Measurements from ENCODE around the gene TTK. TPM values are rescaled to one million over a fixed set of nuclear protein-coding genes. Genes with fewer than 3 reads are reported as not detected.

TTK gene
- total RNA-seq, 2 experiments from 2014 or later, result 46.0 to 49.5 TPM

GRCh38 chr6:79971193-79971592 is 33.3 kb upstream of the TTK start:
- Histone ChIP-seq H4K20me1 (ENCODE audit: insufficient read depth, low read length) (no peaks in the 10 kb centered on the region), H3K36me3 (ENCODE audit: insufficient read depth, low read length) (no peaks in the 10 kb centered on the region), H3K4me2 (ENCODE audit: low read length) (no peak overlapping the region), H3K79me2 (ENCODE audit: insufficient read depth, low read depth, low read length) (no peaks in the 10 kb centered on the region), H3K4me3 (ENCODE audit: low read depth, low read length, poor library complexity, severe bottlenecking) (no peak overlapping the region), H3K9me2 (ENCODE audit: insufficient read depth, low read length) (no peaks in the 10 kb centered on the region), H3K9me3 (ENCODE audit: low read length) (no peaks in the 10 kb centered on the region), H3K27ac (ENCODE audit: low read depth, low read length, poor library complexity, severe bottlenecking) (no peak overlapping the region), H3K4me1 (ENCODE audit: insufficient read depth, low read length, poor library complexity, severe bottlenecking) (no peaks in the 10 kb centered on the region), H2AFZ (ENCODE audit: low read length) (no peak overlapping the region)
- ChIA-PET POLR2A (no interaction called here), CTCF (ENCODE audit: unreplicated experiment) (no interaction called here)
- TF ChIP-seq EZH2phosphoT487 (IDR thresholded peaks at IDR 0.05; ENCODE audit: borderline replicate concordance, low read depth, low read length), result no peak
- TF ChIP-seq, protein P1, sequence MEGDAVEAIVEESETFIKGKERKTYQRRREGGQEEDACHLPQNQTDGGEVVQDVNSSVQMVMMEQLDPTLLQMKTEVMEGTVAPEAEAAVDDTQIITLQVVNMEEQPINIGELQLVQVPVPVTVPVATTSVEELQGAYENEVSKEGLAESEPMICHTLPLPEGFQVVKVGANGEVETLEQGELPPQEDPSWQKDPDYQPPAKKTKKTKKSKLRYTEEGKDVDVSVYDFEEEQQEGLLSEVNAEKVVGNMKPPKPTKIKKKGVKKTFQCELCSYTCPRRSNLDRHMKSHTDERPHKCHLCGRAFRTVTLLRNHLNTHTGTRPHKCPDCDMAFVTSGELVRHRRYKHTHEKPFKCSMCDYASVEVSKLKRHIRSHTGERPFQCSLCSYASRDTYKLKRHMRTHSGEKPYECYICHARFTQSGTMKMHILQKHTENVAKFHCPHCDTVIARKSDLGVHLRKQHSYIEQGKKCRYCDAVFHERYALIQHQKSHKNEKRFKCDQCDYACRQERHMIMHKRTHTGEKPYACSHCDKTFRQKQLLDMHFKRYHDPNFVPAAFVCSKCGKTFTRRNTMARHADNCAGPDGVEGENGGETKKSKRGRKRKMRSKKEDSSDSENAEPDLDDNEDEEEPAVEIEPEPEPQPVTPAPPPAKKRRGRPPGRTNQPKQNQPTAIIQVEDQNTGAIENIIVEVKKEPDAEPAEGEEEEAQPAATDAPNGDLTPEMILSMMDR (conservative IDR thresholded peaks at IDR 0.05; ENCODE audit: low read length), result no peak
- intact Hi-C loops (cut with micrococcal nuclease; ENCODE audit: unreplicated experiment), result no loop called here
- DNase-seq (ENCODE audit: low spot score), result no peak
- no TSS peak for BruUV-seq (replicated peaks)

GRCh38 chr6:79981652-79982051 is 22.8 kb upstream of the TTK start:
- BruUV-seq (replicated peaks), result no TSS peak
- no peaks in the 10 kb centered on the region for H4K20me1 ChIP-seq (ENCODE audit: insufficient read depth, low read length)
- CTCF ChIA-PET (ENCODE audit: unreplicated experiment), result no interaction called here
- TF ChIP-seq EZH2phosphoT487 (IDR thresholded peaks at IDR 0.05; ENCODE audit: borderline replicate concordance, low read depth, low read length), result no peak
- TF ChIP-seq, protein P1 (conservative IDR thresholded peaks at IDR 0.05; ENCODE audit: low read length), result no peak
- H3K36me3 ChIP-seq (ENCODE audit: insufficient read depth, low read length), result no peaks in the 10 kb centered on the region
- H3K4me2 ChIP-seq (ENCODE audit: low read length), result no peak overlapping the region
- no peaks in the 10 kb centered on the region for H3K4me1 ChIP-seq (ENCODE audit: insufficient read depth, low read length, poor library complexity, severe bottlenecking)
- H3K27ac ChIP-seq (ENCODE audit: low read depth, low read length, poor library complexity, severe bottlenecking), result no peak overlapping the region
- H3K9me3 ChIP-seq (ENCODE audit: low read length), result no peaks in the 10 kb centered on the region
- no peak overlapping the region for H2AFZ ChIP-seq (ENCODE audit: low read length)
- no peaks in the 10 kb centered on the region for H3K79me2 ChIP-seq (ENCODE audit: insufficient read depth, low read depth, low read length)
- no peaks in the 10 kb centered on the region for H3K9me2 ChIP-seq (ENCODE audit: insufficient read depth, low read length)
- no peak for DNase-seq (ENCODE audit: low spot score)
- POLR2A ChIA-PET, result interaction anchor here (0.7 to 1.1 kb wide), 2 partner anchors 21 to 1428 kb away, joined by 3 to 6 read pairs; no protein-coding TSS in a partner anchor
- intact Hi-C loops (cut with micrococcal nuclease; ENCODE audit: unreplicated experiment), result no loop called here
- H3K4me3 ChIP-seq (ENCODE audit: low read depth, low read length, poor library complexity, severe bottlenecking), result no peak overlapping the region

DNA sequence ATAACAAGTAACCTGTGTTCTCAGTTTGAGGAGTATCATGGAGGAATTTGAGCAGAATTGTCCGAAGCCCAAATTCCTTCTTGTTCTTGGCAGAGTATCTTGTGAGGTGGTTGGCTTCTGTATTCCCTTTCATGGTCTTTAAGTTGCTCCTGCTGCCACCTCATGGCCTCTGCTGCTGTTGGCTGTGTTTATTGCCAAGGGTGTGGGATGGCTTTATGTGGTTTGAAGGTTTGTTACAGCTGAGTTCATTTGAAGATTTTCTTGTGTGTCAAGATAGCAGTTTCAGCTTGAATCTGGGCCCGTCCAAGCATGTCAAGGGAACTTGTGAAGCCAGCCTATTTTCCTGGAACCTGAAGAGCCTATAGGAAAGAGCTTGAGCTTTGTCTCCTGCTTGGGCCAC is 20.2 kb upstream of the TTK start:
- Histone ChIP-seq H3K27ac (ENCODE audit: low read depth, low read length, poor library complexity, severe bottlenecking) (no peak overlapping the region), H3K9me3 (ENCODE audit: low read length) (no peaks in the 10 kb centered on the region), H2AFZ (ENCODE audit: low read length) (no peak overlapping the region), H3K4me1 (ENCODE audit: insufficient read depth, low read length, poor library complexity, severe bottlenecking) (no peaks in the 10 kb centered on the region), H3K4me2 (ENCODE audit: low read length) (no peak overlapping the region), H3K79me2 (ENCODE audit: insufficient read depth, low read depth, low read length) (no peaks in the 10 kb centered on the region), H3K36me3 (ENCODE audit: insufficient read depth, low read length) (no peaks in the 10 kb centered on the region), H4K20me1 (ENCODE audit: insufficient read depth, low read length) (no peaks in the 10 kb centered on the region), H3K4me3 (ENCODE audit: low read depth, low read length, poor library complexity, severe bottlenecking) (no peak overlapping the region), H3K9me2 (ENCODE audit: insufficient read depth, low read length) (no peaks in the 10 kb centered on the region)
- no TSS peak for BruUV-seq (replicated peaks)
- CTCF ChIA-PET (ENCODE audit: unreplicated experiment), result no interaction called here
- no peak for DNase-seq (ENCODE audit: low spot score)
- TF ChIP-seq, protein P1 (conservative IDR thresholded peaks at IDR 0.05; ENCODE audit: low read length), result no peak
- TF ChIP-seq EZH2phosphoT487 (IDR thresholded peaks at IDR 0.05; ENCODE audit: borderline replicate concordance, low read depth, low read length), result no peak
- intact Hi-C loops (cut with micrococcal nuclease; ENCODE audit: unreplicated experiment), result no loop called here
- POLR2A ChIA-PET, result interaction anchor here (0.9 kb wide), 1 partner anchor 9 kb away, joined by 3 read pairs; no protein-coding TSS in a partner anchor

All from OCI-LY7 (cell line).